B cell (primary cell): ENCODE data around the gene RXYLT1. TPM values are rescaled to one million over a fixed set of nuclear protein-coding genes. Genes with fewer than 3 reads are reported as not detected.

Source experiments
- ATAC-seq: fragments of 200-7000 bp; cut with Tn5 transposase; one replicate; pipeline ENCODE4 v1.10.0; 2021; ENCODE audit warnings: low read depth, mild to moderate bottlenecking, moderate number of reproducible peaks, moderate library complexity
- CTCF ChIA-PET: fragments of 350-600 bp; sonication (Branson Sonifier 250); formaldehyde crosslinking; loops from one replicate; lab custom pipeline; 2021; ENCODE audit warnings: antibody characterized with exemption, inconsistent platforms; lab: Charles Lee
- POLR2A ChIA-PET: fragments of 350-600 bp; sonication (Branson Sonifier 250); formaldehyde crosslinking; loops from one replicate; lab custom pipeline; 2021; ENCODE audit warnings: antibody characterized with exemption; lab: Charles Lee
- DNase-seq: peaks from one replicate; pipeline ENCODE4 v3.0.0; 2013
- H2AFZ ChIP-seq: 2 replicates; pipeline ENCODE4 v1.6.1; 2012; ENCODE audit warnings: mild to moderate bottlenecking, low read depth, low read length; ENCODE audit not compliant: insufficient read depth, poor library complexity, severe bottlenecking
- H3K27ac ChIP-seq, 2 donors: 1 replicate in 1 of 2; 2 replicates in 1 of 2; pipeline ENCODE4 v1.5.1; 2012 to 2013; ENCODE audit warnings: low read length in 2 of 2, mild to moderate bottlenecking in 2 of 2, moderate library complexity in 1 of 2
- H3K27me3 ChIP-seq, 4 experiments: fragments of 200-600 bp in 1 of 4; sonication (generic) in 1 of 4; replicated peaks in 1 of 4; 1 replicate in 2 of 4; 2 replicates in 2 of 4; pipeline versions ENCODE4 v1.6.1 to v1.7.0; 2013 to 2016; ENCODE audit warnings: low read length in 3 of 4, mild to moderate bottlenecking in 2 of 4, mixed read lengths in 1 of 4, moderate library complexity in 1 of 4; ENCODE audit not compliant: insufficient read depth in 4 of 4, control insufficient read depth in 3 of 4; ENCODE audit errors: control extremely low read depth in 1 of 4
- H3K36me3 ChIP-seq, 2 experiments: replicated peaks in 1 of 2; 1 replicate in 1 of 2; 2 replicates in 1 of 2; pipeline versions ENCODE4 v1.6.1 to v1.7.1; 2013; ENCODE audit warnings: low read length in 1 of 2; ENCODE audit not compliant: insufficient read depth in 2 of 2, control insufficient read depth in 1 of 2; ENCODE audit errors: control extremely low read depth in 1 of 2, extremely low read depth in 1 of 2
- H3K4me1 ChIP-seq, 2 donors: fragments of 200-600 bp in 1 of 2; sonication (generic) in 1 of 2; 1 replicate in 1 of 2; 2 replicates in 1 of 2; pipeline versions ENCODE4 v1.5.1 to v1.6.1; 2013 to 2017; ENCODE audit warnings: low read length in 2 of 2; ENCODE audit not compliant: control insufficient read depth in 2 of 2, insufficient read depth in 2 of 2
- H3K4me2 ChIP-seq: replicated peaks from 2 replicates; pipeline ENCODE3; 2012; ENCODE audit warnings: mild to moderate bottlenecking, low read depth, low read length; ENCODE audit not compliant: poor library complexity, severe bottlenecking
- H3K4me3 ChIP-seq, 5 experiments: fragments of 200-600 bp in 1 of 5; sonication (generic) in 1 of 5; 1 replicate in 3 of 5; 2 replicates in 2 of 5; pipeline versions ENCODE4 v1.5.1 to v1.7.0; 2011 to 2016; ENCODE audit warnings: low read length in 4 of 5, mild to moderate bottlenecking in 4 of 5, low read depth in 2 of 5, control low read depth in 1 of 5, moderate library complexity in 1 of 5; ENCODE audit not compliant: insufficient read depth in 1 of 5; ENCODE audit errors: control extremely low read depth in 1 of 5, extremely low read depth in 1 of 5
- H3K79me2 ChIP-seq: fragments of 200-600 bp; sonication (generic); one replicate; pipeline ENCODE4 v1.6.0; 2016; ENCODE audit warnings: low read length; ENCODE audit not compliant: control insufficient read depth, insufficient read depth
- H3K9ac ChIP-seq: fragments of 200-600 bp; sonication (generic); 2 replicates; pipeline ENCODE4 v1.6.1; 2017; ENCODE audit warnings: mild to moderate bottlenecking, low read length, moderate library complexity
- H3K9me3 ChIP-seq, 3 donors: one replicate each; pipeline versions ENCODE4 v1.6.1 to v1.7.1; 2013; ENCODE audit warnings: low read length in 2 of 3; ENCODE audit not compliant: control insufficient read depth in 2 of 3, insufficient read depth in 1 of 3; ENCODE audit errors: control extremely low read depth in 1 of 3
- H4K20me1 ChIP-seq: 2 replicates; pipeline ENCODE4 v1.6.0; 2012; ENCODE audit warnings: mild to moderate bottlenecking, low read length; ENCODE audit not compliant: insufficient read depth, control insufficient read depth, poor library complexity, severe bottlenecking
- H3K27ac Mint-ChIP-seq: one replicate; pipeline ENCODE4 v1.8.0; 2021; ENCODE audit warnings: mixed read lengths
- H3K27me3 Mint-ChIP-seq: one replicate; pipeline ENCODE4 v1.8.0; 2021; ENCODE audit warnings: mixed read lengths
- H3K4me1 Mint-ChIP-seq: one replicate; pipeline ENCODE4 v1.8.0; 2021; ENCODE audit warnings: mixed read lengths
- H3K4me3 Mint-ChIP-seq: one replicate; pipeline ENCODE4 v1.8.0; 2021; ENCODE audit warnings: mixed read lengths
- H3K9me3 Mint-ChIP-seq: one replicate; pipeline ENCODE4 v1.8.0; 2022; ENCODE audit warnings: mixed read lengths; ENCODE audit not compliant: insufficient read depth
- EZH2 ChIP-seq: IDR thresholded peaks from 2 replicates; pipeline ENCODE4 v1.6.1; 2012; ENCODE audit warnings: borderline replicate concordance, low read depth, mild to moderate bottlenecking, moderate library complexity, low read length; ENCODE audit not compliant: insufficient read depth, poor library complexity, severe bottlenecking
- WGBS: methylation state at CpG from one replicate; pipeline ENCODE4 v1.1.5; 2013; ENCODE audit warnings: missing lambda C conversion rate; ENCODE audit not compliant: insufficient coverage; 5-methylcytosine and 5-hydroxymethylcytosine counted together
- intact Hi-C: fragments of 100-400 bp; cut with micrococcal nuclease; formaldehyde crosslinking; loops from one replicate; pipeline ENCODE4 v1.10.0; 2022
- polyA plus RNA-seq: library from polyadenylated mRNA; depleted of rRNA; stranded (reverse); fragments of >200 nt; gene quantifications from 2 replicates; pipeline ENCODE4 v1.2.3, GENCODE V29; 2012
- total RNA-seq, 2 donors: library from RNA; stranded (reverse); fragments of 120-200 nt in 1 of 2; gene quantifications; 1 replicate in 1 of 2; 2 replicates in 1 of 2; pipeline versions ENCODE4 v1.2.3 to v1.2.4, GENCODE V29; 2013 to 2022
- TF ChIP-seq, protein P1 (sequence below): fragments of 200-600 bp; IDR thresholded peaks from one replicate; pipeline ENCODE4 v1.8.0; 2022; ENCODE audit warnings: antibody characterized with exemption, mild to moderate bottlenecking

Gene RXYLT1
- total and polyA plus RNA-seq, 2 donors (not counting 1 experiment from before 2014, with no cell fraction given): 9.4 to 16.5 TPM

- WGBS: 100% methylated on average over 1 of the region's 3 CpGs
- no peak overlapping the region for H3K4me3 Mint-ChIP-seq
- H3K27ac Mint-ChIP-seq: no peak overlapping the region
- Histone ChIP-seq H3K9ac (no peak overlapping the region), H3K27me3 (peaks cover 0 to 4% (median 0%) of the 10 kb centered on the region in 4 experiments), H4K20me1 (no peaks in the 10 kb centered on the region), H3K27ac (no peak overlapping the region), H3K4me3 (no peak overlapping the region), H3K9me3 (no peaks in the 10 kb centered on the region), H2AFZ (no peak overlapping the region), H3K36me3 (no peaks in the 10 kb centered on the region), H3K79me2 (no peaks in the 10 kb centered on the region), H3K4me1 (no peaks in the 10 kb centered on the region), H3K4me2 (no peak overlapping the region)
- ChIA-PET POLR2A (no interaction called here), CTCF (interaction anchor here (0.7 to 1.1 kb wide), 2 partner anchors 8 to 419 kb away, joined by 3 to 4 read pairs; partner anchors contain the start of gene SRGAP1)
- ATAC-seq (no peak), DNase-seq (no peak)
- TF ChIP-seq, protein P1, sequence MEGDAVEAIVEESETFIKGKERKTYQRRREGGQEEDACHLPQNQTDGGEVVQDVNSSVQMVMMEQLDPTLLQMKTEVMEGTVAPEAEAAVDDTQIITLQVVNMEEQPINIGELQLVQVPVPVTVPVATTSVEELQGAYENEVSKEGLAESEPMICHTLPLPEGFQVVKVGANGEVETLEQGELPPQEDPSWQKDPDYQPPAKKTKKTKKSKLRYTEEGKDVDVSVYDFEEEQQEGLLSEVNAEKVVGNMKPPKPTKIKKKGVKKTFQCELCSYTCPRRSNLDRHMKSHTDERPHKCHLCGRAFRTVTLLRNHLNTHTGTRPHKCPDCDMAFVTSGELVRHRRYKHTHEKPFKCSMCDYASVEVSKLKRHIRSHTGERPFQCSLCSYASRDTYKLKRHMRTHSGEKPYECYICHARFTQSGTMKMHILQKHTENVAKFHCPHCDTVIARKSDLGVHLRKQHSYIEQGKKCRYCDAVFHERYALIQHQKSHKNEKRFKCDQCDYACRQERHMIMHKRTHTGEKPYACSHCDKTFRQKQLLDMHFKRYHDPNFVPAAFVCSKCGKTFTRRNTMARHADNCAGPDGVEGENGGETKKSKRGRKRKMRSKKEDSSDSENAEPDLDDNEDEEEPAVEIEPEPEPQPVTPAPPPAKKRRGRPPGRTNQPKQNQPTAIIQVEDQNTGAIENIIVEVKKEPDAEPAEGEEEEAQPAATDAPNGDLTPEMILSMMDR: no peak
- TF ChIP-seq EZH2: no peak
- no peaks in the 10 kb centered on the region for H3K4me1 Mint-ChIP-seq
- intact Hi-C loops: no loop called here
- peaks cover 10% of the 10 kb centered on the region for H3K27me3 Mint-ChIP-seq
- H3K9me3 Mint-ChIP-seq: no peaks in the 10 kb centered on the region
Observed at GRCh38 chr12:63836936-63837335, 57.2 kb downstream of the RXYLT1 start.

DNA sequence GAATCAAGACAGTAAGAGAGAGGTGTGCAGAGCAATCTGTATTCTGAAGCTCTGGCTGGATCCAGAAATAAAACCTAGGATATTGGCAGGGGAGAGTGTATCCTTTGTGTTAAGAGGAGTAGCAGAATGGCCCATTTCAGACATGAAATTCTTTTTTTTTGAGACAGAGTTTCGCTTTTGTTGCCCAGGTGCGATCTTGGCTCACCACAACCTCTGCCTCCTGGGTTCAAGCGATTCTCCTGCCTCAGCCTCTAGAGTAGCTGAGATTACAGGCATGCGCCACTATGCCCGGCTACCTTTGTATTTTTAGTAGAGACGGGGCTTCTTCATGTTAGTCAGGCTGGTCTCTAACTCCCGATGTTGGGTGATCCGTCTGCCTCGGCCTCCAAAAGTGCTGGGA lies 58.7 kb downstream of the RXYLT1 start:
- H3K27me3 Mint-ChIP-seq: peaks cover 12% of the 10 kb centered on the region
- ATAC-seq (no peak), DNase-seq (no peak)
- Histone ChIP-seq H3K27me3 (peaks cover 0 to 9% (median 4%) of the 10 kb centered on the region in 4 experiments), H3K4me1 (peaks cover 0 to 4% of the 10 kb centered on the region in 2 donors), H3K4me2 (no peak overlapping the region), H3K27ac (no peak overlapping the region), H3K9me3 (no peaks in the 10 kb centered on the region), H3K9ac (no peak overlapping the region), H3K79me2 (no peaks in the 10 kb centered on the region), H2AFZ (no peak overlapping the region), H4K20me1 (no peaks in the 10 kb centered on the region), H3K4me3 (no peak overlapping the region), H3K36me3 (no peaks in the 10 kb centered on the region)
- 91% methylated on average over 9 of the region's 9 CpGs for WGBS
- no peaks in the 10 kb centered on the region for H3K9me3 Mint-ChIP-seq
- no peak overlapping the region for H3K27ac Mint-ChIP-seq
- H3K4me1 Mint-ChIP-seq: peaks cover 4% of the 10 kb centered on the region
- POLR2A ChIA-PET: no interaction called here
- intact Hi-C loops: no loop called here
- no peak overlapping the region for H3K4me3 Mint-ChIP-seq
- CTCF ChIA-PET: interaction anchor here (1.7 kb wide), 1 partner anchor 418 kb away, joined by 18 read pairs; no protein-coding TSS in a partner anchor
- TF ChIP-seq, protein P1: no peak
- no peak for TF ChIP-seq EZH2
